HK-2 (cell line): ENCODE measurements around the gene SERPINB2.
"Not testable (repeated sequence)": the region's sequence is repeated elsewhere in the genome, so short reads cannot be mapped to it uniquely, and the experiment has no call there.

Source experiments
- DNase-seq: peaks from one replicate; pipeline ENCODE4 v3.0.0-alpha.2; 2018; ENCODE audit not compliant: unreplicated experiment

The SERPINB2 gene

GRCh38 chr18:63889626-63890025 is 2.1 kb downstream of the SERPINB2 start:
- no peak for DNase-seq

DNA sequence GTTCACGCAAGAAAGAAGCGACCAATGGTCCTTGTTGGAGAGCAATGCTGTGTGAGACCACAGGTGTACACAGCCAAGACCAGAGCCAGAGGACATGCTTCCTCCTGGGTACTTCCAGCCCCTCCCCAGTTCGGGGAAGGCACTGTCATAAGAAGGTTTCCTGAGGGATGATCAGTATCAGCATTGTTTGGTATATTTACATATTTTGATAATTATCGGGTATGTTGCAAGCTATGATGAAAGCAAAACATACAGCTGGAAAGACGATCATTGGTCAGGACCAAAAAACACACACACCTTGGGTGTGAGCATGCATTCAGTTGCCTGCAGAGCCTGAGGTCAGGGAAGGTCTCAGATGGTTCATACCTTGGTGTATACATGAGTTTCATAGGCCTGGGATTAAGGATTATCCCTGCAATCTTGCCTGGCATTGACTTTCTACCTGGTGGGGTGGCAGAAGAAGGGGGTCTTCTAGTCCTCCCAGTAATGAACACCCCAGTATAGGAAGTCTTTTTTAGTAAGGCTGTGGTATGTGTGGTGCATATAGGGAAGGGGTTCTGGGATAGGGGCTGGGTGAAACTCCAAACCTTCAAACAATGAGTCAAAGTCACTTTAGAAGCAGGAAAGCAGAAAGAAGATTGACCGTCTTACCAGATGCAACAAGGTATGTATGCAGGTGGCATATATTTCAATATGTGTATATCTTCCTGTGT is 2.9 kb downstream of the SERPINB2 start:
- DNase-seq = no peak

DNA sequence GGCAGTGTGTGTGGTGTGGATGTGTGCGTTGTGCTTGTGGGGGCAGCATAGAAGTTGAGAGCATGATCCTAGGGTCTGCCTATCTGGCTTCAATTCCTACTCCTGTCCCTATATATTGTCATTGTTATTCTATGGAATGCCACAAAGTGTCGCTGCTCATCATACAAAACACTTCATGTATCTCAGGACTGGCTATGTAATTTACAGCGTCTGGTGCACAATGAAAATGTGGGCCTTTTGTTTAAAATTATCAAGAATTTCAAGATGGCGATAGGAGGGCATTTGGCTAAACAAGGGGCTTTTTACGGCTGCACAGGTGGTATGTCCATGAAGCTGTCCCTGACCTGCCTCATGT is 3.4 kb downstream of the SERPINB2 start:
- DNase-seq = no peak

GRCh38 chr18:63892566-63892965 is 5.1 kb downstream of the SERPINB2 start:
- no peak for DNase-seq

DNA sequence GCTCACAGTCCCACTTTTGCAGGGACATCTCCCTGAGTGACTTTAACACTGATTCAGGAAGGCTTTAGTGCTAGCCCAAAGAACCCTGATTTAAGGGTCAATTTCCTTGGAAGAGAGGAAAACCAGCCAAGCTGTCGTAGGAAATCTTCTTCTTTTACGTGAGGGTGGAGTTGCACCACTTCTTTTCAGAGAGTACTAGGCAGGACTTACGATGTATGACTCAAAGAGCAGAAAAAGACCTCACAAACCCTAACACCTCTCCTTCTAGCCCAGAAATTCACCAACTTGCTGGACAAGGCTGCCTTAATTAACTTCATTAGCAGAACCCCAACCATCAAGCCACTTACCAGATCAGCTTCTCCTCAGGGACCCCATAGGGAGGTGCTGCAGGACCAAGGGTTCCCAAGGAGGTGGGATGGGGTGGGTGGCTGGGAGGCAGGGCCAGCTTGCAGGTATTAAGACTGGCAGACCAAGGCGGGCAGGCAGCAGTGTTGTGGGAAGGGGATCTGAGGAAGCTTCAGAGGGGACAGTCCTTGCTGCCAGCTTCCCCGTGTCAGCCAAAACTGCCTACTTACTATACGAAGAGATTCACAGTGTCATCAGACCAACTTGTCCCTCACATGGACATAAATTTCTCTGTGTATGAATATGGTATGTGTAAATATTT is 6.7 kb downstream of the SERPINB2 start:
- DNase-seq = no peak

DNA sequence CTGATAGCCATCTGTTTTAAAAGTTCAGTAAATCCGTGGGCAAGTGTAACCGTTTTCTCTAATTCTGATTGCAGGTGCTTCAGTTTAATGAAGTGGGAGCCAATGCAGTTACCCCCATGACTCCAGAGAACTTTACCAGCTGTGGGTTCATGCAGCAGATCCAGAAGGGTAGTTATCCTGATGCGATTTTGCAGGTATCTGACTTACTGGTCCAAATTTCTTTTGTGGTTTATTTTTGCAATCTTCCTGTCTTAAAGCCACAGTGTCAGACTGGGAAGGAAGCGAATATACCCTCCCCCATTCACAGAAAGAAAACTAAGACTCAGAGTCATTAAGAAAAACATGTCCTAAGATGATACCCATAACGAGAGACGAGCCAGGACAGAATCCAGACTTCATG is 7.7 kb downstream of the SERPINB2 start:
- DNase-seq = no peak

- DNase-seq = no peak
These were observed 9.6 kb downstream of the SERPINB2 start for GRCh38 chr18:63897072-63897471.

DNA sequence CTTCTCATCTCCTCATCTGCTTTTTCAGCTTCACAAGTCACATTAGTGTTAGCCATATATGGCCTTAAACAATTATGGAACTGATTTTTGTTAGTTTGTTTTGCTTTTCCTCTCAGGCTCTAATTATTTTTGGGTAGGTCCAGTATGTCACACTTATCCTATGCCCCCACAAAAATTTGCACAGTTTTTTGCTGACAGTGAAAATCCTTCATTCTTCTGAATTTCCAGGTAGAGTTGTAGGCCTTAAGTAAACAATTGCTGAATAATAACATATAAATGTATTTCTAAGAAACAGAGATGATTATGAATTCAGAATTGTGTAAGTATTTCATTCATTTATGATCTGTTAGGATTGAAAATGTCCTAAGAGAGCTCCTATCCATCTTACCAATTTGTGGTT is 11.7 kb downstream of the SERPINB2 start:
- DNase-seq = no peak

DNA sequence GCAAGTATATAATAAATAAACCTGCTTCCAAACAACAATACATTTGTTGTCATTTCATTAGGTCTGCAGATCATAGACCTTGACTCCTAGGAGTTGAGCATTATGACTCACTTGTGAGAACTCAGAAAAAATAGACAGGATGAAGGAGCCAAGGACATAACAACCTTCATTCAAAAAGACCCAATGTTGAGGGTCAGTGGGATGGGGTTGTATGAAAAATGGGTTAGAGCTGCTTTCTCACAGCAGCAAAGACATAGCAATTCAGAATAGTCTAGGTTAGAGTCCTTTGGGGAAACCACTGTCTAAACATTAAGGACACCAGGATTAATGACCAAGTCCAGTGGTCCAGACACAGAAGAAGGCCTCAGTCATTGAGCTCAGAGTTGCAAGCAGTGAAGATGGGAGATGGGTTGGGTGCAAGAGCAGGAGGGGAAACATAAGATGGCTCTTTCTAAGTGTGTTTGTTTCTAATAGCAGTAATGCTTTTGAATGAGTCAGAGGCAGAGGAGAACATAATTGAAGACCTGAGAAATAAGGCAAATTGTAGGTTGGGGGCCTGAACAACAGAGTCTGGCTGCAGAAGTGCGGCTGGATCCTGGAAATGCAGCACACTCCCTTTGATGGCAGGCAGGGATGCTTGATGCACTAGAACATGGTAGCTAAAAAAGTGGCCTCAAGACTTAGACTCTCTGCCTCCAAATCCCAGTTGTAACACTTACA is 16.5 kb downstream of the SERPINB2 start:
- DNase-seq = no peak

DNA sequence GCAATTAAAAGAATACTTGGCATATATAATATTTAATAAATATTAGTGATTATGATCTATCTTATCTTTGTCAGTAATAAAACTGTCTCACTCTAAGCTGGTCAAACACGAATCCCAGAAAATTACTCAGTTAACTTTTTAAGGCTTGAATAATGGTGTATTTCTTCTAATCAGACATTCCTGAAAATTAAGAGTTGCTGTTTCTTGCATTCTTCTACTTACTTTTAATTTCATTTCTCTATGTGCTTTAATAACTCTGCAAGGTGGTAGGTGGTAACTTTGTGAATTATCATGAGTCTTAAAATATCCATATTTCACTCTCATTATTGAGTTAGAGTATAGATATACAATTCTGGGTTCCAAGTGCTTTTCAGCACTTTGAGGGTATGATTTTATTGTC is 17.2 kb downstream of the SERPINB2 start:
- no peak for DNase-seq

- DNase-seq = no peak
These were observed 17.9 kb downstream of the SERPINB2 start for GRCh38 chr18:63905361-63905760.

GRCh38 chr18:63906056-63906455 is 18.6 kb downstream of the SERPINB2 start:
- DNase-seq = no peak

GRCh38 chr18:63907664-63908063 is 20.2 kb downstream of the SERPINB2 start, which contains the start of gene SERPINB10:
Gene SERPINB10 (plus strand): TSS chr18:63907958. CDS start chr18:63915511, 7,553 bp downstream.
- DNase-seq = no peak

GRCh38 chr18:63908858-63909257 is 21.4 kb downstream of the SERPINB2 start:
- no peak for DNase-seq

GRCh38 chr18:63909870-63910269 is 22.4 kb downstream of the SERPINB2 start:
- no peak for DNase-seq

DNA sequence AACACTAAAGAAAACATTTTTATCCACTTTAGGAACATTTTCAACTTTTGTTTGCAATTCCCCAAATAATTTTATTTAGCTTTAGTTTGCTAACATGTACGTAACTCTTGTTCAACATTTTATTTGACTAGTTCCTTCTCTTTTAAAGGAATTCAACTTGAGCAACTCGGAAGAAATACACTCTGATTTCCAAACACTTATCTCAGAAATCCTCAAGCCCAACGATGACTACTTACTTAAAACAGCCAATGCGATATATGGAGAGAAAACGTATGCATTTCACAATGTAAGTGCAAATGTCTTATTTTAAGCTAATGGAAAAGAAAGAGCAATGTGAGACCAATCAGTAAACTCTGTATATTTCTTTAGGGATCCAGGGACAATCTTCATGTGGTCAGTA is 30.3 kb downstream of the SERPINB2 start:
- DNase-seq = no peak

GRCh38 chr18:63922049-63922448 is 34.5 kb downstream of the SERPINB2 start:
- no peak for DNase-seq

DNA sequence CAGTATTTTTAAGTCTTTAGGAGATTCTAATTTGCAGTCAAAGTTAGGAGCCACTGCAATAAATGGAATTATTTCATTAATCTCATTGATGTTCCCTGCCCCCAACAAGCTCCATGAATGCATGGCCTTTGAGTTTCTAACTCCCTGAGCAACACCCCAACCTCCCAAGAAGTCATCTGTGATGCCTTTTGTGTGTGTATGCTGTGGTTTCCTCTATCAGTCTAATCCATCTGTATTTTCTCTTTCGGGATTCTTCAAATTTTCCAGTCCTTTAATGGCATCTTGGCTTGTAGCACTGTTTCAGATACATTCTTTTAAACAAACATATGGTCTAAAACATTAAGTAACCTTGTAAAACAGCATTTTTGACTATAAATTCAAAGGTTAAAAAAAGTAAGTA is 37.0 kb downstream of the SERPINB2 start:
- DNase-seq = no peak

DNA sequence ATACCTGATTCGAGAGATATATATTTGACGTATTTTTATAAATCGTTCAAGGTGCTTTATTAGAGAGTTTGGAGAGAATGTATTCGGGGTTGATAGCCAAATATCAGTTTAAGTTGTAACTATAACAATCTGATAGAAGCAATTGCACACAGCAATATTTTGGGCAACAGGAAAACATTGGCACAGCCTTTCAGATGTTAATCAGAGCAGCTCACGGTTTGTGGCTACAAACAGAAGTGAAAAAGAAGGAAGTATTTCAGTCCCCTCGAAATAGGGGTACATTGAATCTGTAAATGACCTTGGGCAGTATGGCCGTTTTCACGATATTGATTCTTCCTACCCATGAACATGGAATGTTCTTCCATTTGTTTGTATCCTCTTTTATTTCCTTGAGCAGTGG is 40.8 kb downstream of the SERPINB2 start:
- DNase-seq = no peak

- DNase-seq = not testable (repeated sequence)
These were observed 41.9 kb downstream of the SERPINB2 start for GRCh38 chr18:63929369-63929768.

DNA sequence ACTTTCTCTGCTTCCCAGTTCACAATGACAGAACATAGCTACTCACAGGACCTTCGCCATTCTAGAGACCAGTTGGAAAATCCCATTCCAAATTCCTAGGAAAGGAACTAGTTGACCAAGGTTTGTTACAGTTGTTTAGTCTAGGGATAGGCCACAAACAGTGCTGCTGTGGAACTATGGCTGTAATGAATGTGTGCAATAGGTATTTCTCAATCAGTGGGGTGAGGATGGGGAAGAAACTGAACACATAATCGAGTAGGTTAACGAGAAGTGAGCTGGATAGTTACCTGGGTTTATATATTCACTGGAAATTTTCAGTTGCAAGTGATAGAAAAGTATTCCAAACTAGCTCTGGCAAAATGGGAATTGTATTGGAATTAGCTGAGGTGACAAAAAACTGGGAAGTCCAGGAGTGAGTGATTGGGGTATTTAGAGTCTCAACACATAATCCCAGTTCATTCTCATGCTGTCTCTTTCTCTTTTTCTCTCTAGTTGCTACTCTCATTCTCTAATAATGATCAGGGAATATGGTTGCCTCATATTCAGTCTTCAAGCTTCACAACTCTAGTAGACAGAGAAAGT is 43.4 kb downstream of the SERPINB2 start:
- DNase-seq = no peak

DNA sequence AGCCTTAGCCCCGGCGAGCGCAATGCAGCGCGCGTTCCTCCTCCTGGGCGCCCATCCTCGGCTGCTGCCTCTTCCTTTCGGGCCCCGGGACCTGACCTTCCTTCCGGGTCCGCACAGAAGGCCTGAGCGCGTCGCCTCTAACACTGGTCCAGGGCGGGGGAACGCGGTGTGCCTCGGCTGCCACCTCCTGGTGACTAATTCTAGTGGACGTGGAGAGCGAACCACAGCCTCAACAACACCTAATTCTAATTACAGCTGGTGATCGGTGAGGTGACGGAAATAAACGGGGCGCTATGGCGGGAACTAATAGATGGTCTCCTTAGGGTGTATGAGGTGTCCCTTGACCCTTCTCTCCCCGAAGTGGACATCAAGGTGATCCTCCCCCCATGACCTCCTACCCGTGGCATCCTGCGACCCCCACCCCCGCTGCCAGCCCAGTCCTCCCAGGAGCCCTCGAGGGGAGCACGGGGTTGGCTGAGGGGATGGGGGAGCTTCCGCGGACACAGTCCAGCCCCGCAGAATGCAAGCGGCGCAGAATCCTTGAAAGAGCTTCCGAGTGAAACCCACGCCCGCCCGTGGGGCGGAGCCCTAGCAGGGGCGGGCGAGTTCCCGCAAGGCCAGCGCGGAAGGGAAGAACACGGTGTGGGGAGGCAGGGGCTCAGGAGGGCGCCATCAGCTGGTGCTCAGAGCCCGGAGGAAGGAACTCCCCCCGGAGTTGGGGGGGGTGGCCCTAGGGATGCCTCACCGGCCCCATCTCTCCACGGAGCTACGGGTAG is 48.8 kb downstream of the SERPINB2 start:
- peak; percentile 71 for DNase-seq
